Measurements from ENCODE around the gene PAIP2B.

- TF ChIP-seq, protein P1, sequence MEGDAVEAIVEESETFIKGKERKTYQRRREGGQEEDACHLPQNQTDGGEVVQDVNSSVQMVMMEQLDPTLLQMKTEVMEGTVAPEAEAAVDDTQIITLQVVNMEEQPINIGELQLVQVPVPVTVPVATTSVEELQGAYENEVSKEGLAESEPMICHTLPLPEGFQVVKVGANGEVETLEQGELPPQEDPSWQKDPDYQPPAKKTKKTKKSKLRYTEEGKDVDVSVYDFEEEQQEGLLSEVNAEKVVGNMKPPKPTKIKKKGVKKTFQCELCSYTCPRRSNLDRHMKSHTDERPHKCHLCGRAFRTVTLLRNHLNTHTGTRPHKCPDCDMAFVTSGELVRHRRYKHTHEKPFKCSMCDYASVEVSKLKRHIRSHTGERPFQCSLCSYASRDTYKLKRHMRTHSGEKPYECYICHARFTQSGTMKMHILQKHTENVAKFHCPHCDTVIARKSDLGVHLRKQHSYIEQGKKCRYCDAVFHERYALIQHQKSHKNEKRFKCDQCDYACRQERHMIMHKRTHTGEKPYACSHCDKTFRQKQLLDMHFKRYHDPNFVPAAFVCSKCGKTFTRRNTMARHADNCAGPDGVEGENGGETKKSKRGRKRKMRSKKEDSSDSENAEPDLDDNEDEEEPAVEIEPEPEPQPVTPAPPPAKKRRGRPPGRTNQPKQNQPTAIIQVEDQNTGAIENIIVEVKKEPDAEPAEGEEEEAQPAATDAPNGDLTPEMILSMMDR (IDR thresholded peaks at IDR 0.05), result no peak
- no peak for TF ChIP-seq POLR2A (IDR thresholded peaks at IDR 0.05)
Observed at GRCh38 chr2:71250935-71251334, 24.0 kb upstream of the PAIP2B start.
